ENCODE data around the gene SLC6A17.

DNA sequence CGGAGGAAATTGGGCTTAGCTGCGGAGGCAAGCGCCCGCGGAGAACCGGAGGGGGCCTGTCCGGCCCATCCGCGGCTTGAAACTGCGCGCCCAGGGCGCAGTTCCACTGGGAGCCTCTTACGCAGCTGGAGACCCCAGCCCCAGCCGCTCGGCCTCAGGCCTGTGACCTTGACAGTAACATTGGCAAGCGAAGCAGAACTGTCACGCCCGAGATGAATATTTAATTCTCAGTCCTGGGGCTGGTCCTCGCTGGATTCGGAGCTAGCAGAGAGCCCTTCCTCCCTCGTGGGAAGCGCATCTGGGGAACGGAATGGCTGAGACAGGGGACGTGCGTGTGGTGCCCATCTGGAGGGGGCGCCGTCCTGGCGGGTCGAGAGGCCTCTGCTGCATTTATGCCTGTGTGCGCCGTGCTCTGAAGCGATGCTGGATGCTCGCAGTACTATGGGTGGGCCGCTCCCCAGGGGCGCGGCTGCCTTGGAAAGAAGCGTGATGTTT is 928 bp downstream of the SLC6A17 start:
- TF ChIP-seq, protein P1, sequence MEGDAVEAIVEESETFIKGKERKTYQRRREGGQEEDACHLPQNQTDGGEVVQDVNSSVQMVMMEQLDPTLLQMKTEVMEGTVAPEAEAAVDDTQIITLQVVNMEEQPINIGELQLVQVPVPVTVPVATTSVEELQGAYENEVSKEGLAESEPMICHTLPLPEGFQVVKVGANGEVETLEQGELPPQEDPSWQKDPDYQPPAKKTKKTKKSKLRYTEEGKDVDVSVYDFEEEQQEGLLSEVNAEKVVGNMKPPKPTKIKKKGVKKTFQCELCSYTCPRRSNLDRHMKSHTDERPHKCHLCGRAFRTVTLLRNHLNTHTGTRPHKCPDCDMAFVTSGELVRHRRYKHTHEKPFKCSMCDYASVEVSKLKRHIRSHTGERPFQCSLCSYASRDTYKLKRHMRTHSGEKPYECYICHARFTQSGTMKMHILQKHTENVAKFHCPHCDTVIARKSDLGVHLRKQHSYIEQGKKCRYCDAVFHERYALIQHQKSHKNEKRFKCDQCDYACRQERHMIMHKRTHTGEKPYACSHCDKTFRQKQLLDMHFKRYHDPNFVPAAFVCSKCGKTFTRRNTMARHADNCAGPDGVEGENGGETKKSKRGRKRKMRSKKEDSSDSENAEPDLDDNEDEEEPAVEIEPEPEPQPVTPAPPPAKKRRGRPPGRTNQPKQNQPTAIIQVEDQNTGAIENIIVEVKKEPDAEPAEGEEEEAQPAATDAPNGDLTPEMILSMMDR (IDR thresholded peaks at IDR 0.05; ENCODE audit: low read length), result no peak
- no peak for TF ChIP-seq EZH2 (IDR thresholded peaks at IDR 0.05; ENCODE audit: borderline replicate concordance, low read length)
